NCI-H446 (cell line): ENCODE measurements around the gene NEBL.

Source experiments
- DNase-seq, 2 experiments: peaks; one replicate each; lab custom pipeline; 2025; lab: John Stamatoyannopoulos, UW

Gene NEBL

DNA sequence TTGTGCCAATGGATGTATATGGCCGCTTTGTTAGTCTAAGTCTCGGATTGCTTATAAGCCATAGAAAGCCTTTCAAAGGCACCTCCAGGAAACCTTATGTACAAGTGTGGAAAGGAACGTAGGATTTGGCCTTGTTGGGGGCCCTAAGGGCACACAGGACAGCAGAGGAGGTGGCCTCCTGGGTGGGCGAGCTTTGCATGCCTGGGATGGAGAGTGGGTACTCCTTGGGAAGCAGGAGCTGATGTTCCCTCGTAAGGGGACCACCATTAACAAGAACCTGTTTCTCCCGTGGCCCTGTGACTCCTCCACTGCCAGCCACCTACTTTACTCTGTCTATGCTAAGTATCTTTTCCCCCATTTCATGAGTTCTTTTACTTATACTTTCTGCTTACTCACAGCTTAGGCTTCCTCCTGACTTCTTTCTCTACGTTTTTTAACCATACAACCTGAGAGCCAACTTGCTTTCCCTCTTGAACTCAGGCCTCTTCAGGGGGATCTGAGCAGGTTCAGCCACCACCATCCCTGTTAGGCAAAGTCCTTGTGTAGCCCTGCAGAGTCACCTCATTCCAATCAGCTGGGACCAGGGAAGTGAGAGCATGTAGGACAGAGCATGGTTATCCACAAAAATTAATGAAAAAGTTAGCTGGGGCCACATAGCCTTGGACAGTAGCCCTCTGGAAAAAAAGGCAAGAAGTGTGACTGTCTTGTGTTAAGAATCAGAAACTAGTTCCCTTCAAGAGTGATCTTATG lies 118.9 kb downstream of the NEBL start:
- DNase-seq: no peak

GRCh38 chr10:20776384-20777118 lies 120.6 kb downstream of the NEBL start:
- DNase-seq: no peak

GRCh38 chr10:20771051-20771450 lies 126.1 kb downstream of the NEBL start:
- DNase-seq: no peak

DNA sequence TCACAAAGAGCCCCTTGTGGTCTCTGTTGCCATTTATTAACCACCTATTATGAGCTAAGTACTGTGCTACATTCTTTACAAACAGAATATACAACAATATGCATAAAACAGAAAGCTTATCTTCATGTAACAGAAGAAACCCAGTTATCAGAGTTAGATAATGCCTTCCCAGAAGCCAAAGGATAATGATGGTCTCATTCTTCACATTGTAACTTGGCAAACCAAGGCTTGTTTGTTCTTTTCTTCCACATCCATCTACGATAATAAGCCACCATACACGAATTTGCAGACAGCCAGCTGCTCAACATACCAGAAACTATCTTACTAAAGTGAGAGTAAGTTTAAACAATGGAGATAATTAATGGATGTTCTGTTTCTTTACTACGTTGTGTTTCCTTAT lies 127.6 kb downstream of the NEBL start:
- no peak for DNase-seq

- peak; percentile 22 to 32 for DNase-seq
Measured at GRCh38 chr10:20768843-20769242, 128.3 kb downstream of the NEBL start.

DNA sequence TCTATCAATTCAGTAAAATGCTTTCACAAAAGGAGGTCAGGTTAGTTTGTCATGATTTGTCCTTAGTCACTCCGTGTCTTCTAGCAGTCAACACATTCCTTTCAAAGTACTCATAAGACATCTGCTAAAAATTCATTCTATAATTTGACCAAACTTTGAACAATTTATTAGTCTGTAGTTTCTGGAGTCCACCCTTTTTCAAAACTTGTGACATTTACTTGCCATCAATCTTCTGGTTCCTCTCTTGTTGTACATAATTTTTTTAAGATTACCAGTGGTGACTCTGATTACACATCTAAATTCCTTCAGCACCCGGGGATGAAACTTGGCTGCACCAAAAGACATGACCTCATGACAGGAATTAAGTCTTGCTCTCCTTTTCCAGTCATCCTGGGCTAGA lies 130.1 kb downstream of the NEBL start:
- no peak for DNase-seq

DNA sequence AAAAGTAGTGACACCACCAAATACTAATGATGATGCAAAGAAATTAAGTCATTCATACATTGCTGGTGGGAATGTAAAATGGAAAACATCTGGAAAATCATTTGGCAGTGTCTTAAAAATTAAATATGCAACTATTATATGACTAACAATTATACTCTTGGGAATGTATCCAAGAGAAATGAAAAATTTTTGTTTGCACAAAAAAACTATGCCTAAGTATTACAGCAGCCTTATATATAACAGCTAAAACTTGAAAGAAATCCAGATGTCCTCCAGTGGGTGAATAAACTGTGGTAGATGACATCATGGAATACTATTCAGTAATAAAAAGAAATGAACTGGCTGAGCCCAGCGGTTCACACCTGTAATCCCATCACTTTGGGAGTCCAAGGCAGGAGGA lies 132.0 kb downstream of the NEBL start:
- no peak for DNase-seq

DNA sequence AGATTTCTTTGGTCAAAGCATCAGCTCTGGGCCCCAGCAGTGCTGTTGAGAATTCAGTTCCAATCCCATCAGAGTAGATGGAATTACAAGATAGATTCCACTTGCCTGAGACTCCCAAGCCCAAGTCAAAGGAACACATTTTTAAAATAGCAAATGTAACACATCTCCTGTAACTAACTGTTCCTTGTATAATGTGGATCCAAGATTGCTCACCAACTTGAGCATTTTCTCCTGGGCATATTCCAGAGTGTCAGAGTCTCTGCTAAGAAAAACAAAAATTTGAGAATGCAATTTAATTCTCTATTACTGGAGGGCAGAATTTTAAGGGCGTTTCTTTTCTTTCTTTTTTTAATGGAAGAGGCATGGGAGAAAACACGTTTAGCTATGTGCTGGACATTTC lies 136.7 kb downstream of the NEBL start:
- DNase-seq: no peak

DNA sequence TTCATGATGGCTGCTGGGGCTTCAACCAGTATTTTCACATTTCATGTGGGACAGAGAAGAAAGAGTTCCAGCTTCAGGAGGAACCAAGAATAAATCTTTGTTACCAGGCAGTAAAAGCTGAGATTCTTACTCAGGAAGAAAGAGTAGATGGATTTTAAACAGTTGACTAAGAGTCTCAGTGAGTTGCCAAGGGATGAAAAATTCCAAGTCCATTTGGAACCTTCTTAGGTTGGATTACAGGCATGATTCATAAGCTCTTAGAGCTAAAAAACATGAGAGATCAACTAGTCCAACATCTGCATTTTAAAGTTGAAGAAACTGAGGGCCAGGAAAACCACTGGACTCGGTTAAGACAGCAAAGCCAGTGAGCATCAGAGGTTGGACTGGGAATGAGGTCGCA lies 148.6 kb downstream of the NEBL start:
- DNase-seq: no peak

- DNase-seq: no peak
Measured at GRCh38 chr10:20747782-20748181, 149.3 kb downstream of the NEBL start.

DNA sequence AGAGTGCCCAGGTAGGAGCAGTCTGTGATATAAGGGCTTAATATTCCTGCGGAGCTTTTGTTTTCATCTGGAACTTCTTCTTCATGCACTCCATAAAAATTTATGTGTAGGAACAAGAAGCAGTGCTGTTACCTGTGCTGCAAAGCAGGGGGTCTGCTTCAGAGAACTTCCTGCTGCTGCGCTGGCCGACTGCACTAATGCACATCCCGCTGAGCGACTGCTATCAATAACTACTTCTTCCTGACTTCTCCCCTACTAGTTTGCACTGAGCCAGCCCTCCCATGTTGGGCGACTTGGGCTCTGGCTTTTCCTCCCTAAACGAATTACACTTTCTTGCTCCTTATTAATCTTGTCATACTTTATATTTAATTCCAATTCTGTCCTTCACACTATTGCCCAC lies 150.3 kb downstream of the NEBL start:
- DNase-seq: no peak

- DNase-seq: no peak
Measured at GRCh38 chr10:20745556-20746375, 151.3 kb downstream of the NEBL start.

- DNase-seq: no peak
Measured at GRCh38 chr10:20744821-20745220, 152.3 kb downstream of the NEBL start.

DNA sequence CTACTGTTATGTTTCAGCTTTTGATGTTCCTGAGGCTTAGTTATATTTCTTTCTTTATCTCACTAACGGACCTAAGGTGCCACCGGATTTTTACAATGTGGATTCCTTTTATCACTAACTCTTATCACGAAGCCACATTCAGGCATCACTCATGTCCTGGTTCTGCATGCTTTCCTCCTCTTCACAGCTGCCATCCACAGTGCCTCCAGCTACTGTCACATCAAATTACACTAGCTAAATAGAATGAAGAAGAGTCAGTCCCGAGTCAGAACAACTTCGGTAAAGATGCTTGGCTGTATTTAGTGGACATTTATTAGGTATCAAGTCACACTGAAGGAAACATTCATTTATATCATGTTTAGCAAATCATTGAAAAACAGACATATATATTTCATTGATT lies 153.2 kb downstream of the NEBL start:
- no peak for DNase-seq

DNA sequence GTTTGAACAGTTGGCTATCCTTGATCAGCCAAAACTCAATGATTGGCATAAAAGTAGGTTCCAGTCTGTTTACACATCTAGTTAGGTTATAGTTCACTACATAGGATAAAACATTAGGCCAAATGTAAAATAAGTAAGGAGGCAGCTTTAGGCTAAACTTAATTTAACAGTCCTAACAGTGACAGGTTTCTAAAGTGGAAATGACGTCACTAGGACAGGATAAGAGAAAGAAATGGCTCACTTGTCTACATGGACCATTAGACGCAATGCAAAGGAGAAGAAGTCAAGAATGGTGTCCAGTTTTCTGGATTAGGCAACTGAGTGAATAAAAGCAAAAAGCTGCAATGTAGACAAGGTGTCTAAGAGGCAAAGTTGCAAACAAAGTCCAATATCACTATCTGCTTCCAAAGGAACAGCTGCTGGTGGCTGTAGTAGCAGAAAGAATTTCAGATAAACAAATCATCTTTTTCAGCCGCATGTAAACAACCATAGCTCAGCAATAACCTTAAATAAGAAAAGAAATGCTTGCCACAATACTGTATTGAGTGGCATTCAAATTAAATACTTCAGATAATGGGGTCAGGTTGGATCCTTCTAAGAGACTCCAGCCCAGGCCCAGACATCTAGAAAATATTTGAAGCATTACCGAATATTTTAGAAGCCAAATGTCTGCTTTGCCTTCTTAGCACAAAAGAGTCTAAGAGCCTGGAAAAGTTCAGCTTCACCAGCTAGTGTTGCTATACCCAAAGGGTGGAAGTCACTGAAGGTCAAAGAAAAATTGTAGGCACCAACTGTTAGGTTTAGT lies 154.2 kb downstream of the NEBL start:
- DNase-seq: no peak

GRCh38 chr10:20740120-20740519 lies 157.0 kb downstream of the NEBL start:
- DNase-seq: no peak

GRCh38 chr10:20737107-20737506 lies 160.0 kb downstream of the NEBL start:
- DNase-seq: no peak
